IMR-90 (cell line): ENCODE results near the gene PLD1.

Experiments used
- MAFK ChIP-seq: IDR thresholded peaks from 2 replicates; pipeline ENCODE4 v1.6.1; 2012; ENCODE audit warnings: low read depth, low read length, improper control_type of control experiment
- MXI1 ChIP-seq: IDR thresholded peaks from 2 replicates; pipeline ENCODE4 v1.6.1; 2012; ENCODE audit warnings: low read depth, mild to moderate bottlenecking, low read length, moderate library complexity, borderline replicate concordance
- POLR2A ChIP-seq: IDR thresholded peaks from 2 replicates; pipeline ENCODE4 v1.6.1; 2012; ENCODE audit warnings: mild to moderate bottlenecking, low read depth, low read length
- RAD21 ChIP-seq: IDR thresholded peaks from 2 replicates; pipeline ENCODE4 v1.6.1; 2012; ENCODE audit warnings: low read length, improper control_type of control experiment
- RCOR1 ChIP-seq: IDR thresholded peaks from 2 replicates; pipeline ENCODE4 v1.6.1; 2012; ENCODE audit warnings: mild to moderate bottlenecking, low read length, improper control_type of control experiment; ENCODE audit not compliant: insufficient replicate concordance
- RFX5 ChIP-seq: IDR thresholded peaks from 2 replicates; pipeline ENCODE4 v1.8.0; 2012; ENCODE audit warnings: low read depth, mild to moderate bottlenecking, low read length, moderate library complexity
- TF ChIP-seq, protein P1 (sequence below): conservative IDR thresholded peaks from 2 replicates; pipeline ENCODE4 v1.5.1; 2012; ENCODE audit warnings: mild to moderate bottlenecking, low read depth, low read length, improper control_type of control experiment
- TF ChIP-seq, protein P2 (sequence below): fragments of 150-350 bp; IDR thresholded peaks from 2 replicates; pipeline ENCODE4 v1.6.1; 2016; ENCODE audit warnings: low read depth, mild to moderate bottlenecking, low read length, moderate library complexity, borderline replicate concordance

DNA sequence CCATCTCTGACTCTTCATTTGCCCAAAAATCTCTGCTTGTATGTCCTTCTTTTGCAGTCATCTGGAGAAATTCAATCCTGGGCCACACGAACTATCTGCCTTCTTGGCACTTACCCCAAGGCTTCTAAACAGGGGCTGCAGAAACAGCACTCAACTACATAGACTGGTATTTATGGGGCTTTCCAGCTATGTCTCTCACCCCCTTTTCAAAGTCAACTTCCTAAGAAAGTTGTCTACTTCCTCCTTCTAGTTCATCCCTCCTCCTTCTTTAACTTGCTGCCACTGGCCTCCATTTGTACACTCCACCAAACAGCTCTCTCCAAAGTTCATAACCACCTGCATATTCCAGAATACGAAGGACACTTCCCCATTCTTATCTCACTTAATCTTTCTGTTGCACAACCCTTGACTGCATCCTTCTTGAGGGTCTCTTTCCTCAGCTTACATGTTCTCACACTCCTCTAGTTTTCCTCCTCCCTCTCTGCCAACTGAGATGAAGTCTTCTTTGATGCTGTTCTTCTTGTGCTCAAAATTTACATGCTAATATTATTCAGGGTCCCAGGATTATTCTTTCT, 55.2 kb downstream of the PLD1 start:
- TF ChIP-seq, protein P1, sequence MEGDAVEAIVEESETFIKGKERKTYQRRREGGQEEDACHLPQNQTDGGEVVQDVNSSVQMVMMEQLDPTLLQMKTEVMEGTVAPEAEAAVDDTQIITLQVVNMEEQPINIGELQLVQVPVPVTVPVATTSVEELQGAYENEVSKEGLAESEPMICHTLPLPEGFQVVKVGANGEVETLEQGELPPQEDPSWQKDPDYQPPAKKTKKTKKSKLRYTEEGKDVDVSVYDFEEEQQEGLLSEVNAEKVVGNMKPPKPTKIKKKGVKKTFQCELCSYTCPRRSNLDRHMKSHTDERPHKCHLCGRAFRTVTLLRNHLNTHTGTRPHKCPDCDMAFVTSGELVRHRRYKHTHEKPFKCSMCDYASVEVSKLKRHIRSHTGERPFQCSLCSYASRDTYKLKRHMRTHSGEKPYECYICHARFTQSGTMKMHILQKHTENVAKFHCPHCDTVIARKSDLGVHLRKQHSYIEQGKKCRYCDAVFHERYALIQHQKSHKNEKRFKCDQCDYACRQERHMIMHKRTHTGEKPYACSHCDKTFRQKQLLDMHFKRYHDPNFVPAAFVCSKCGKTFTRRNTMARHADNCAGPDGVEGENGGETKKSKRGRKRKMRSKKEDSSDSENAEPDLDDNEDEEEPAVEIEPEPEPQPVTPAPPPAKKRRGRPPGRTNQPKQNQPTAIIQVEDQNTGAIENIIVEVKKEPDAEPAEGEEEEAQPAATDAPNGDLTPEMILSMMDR, result no peak
- TF ChIP-seq POLR2A, result no peak
- no peak for TF ChIP-seq MXI1
- no peak for TF ChIP-seq RFX5
- TF ChIP-seq RCOR1, result no peak
- no peak for TF ChIP-seq RAD21
- TF ChIP-seq, protein P2, sequence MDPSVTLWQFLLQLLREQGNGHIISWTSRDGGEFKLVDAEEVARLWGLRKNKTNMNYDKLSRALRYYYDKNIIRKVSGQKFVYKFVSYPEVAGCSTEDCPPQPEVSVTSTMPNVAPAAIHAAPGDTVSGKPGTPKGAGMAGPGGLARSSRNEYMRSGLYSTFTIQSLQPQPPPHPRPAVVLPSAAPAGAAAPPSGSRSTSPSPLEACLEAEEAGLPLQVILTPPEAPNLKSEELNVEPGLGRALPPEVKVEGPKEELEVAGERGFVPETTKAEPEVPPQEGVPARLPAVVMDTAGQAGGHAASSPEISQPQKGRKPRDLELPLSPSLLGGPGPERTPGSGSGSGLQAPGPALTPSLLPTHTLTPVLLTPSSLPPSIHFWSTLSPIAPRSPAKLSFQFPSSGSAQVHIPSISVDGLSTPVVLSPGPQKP, result no peak
- TF ChIP-seq MAFK, result no peak
